Retinal pigment epithelial cell (primary cell): ENCODE results near the gene THAP4.
"Not testable (repeated sequence)": the region's sequence is repeated elsewhere in the genome, so short reads cannot be mapped to it uniquely, and the experiment has no call there.

Source experiments
- DNase-seq: peaks from one replicate; pipeline ENCODE4 v3.0.0-alpha.2; 2010; ENCODE audit warnings: low read depth
- H3K4me3 ChIP-seq: 2 replicates; pipeline ENCODE4 v1.5.1; 2011; ENCODE audit warnings: mild to moderate bottlenecking, low read length, control low read depth, moderate library complexity
- TF ChIP-seq, protein P1 (sequence below): conservative IDR thresholded peaks from 2 replicates; pipeline ENCODE4 v1.5.1; 2011; ENCODE audit warnings: low read depth, low read length, control low read depth, inconsistent platforms

THAP4 gene

DNA sequence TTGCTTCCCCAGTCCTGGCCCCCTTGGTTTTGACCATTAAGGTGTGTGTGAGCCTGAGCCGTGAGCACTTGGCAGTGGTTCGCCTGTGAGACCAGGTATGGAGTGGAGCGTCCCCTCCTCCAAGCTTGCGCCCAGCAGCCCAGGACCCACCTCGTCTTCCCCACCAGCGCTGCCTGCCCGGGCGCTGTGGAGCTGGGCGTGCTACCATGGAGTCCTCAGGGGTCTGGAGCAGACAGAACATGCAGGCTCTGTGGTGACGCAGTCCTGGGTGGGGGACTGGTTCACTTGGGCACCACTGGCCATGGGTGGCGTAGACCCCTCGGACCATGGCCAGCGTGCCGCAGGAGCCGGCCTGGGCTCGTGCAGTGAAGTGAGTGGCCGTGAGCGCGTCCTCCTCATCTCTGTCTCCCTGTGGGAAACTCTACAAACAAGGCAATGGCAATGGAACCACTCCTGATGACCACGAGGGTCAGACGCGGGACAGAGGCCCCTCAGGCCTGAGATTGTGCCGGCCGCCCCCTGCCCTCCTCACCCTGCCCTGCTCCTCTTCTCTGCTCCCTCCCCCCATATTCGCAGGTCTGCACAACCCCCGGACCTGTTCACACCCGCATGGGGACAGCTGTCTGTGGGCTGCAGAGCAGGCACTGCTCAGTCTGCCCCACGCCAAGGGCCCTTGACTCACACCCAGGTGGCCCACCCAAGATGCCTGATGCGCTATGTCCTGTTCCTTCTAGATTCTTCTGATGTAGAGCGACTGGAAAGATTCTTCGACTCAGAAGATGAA is 34.7 kb upstream of the THAP4 start:
- TF ChIP-seq, protein P1, sequence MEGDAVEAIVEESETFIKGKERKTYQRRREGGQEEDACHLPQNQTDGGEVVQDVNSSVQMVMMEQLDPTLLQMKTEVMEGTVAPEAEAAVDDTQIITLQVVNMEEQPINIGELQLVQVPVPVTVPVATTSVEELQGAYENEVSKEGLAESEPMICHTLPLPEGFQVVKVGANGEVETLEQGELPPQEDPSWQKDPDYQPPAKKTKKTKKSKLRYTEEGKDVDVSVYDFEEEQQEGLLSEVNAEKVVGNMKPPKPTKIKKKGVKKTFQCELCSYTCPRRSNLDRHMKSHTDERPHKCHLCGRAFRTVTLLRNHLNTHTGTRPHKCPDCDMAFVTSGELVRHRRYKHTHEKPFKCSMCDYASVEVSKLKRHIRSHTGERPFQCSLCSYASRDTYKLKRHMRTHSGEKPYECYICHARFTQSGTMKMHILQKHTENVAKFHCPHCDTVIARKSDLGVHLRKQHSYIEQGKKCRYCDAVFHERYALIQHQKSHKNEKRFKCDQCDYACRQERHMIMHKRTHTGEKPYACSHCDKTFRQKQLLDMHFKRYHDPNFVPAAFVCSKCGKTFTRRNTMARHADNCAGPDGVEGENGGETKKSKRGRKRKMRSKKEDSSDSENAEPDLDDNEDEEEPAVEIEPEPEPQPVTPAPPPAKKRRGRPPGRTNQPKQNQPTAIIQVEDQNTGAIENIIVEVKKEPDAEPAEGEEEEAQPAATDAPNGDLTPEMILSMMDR: no peak

DNA sequence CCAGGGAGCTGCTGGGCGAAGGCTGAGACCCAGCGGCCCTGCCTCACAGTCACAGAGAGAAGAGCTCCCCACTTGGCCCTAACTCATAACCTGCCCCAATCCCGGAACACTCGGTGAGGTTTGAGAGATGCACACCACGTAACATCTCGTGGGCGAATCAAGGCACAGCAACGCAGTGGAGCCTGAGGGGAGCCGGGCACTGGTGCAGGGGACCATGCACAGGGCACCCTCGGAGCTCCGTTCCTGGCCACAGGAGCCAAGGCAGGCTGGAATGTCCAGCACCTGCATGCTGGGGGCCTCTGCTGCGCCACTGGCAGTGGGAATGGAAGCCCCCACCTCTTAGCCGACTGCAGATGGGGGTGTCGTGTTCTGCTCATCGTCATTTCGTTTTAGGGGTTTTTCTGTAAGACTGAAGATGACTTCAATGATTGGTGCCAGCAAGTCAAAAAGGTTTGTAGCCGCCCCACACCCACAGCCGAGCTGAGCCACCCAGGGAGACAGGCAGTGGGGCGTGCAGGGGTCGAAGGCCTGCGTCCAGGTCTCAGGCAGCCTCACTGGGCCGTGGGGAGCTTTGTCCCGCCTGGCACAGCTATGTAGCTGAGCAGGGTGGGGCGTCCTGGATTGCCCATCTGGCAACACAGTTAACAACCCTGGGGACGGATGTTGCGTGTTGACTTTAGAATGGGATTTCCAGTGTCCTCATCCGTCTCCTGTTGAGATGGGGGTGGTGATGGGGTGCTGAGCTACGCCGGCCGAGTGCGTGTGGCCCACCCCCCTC is 33.6 kb upstream of the THAP4 start:
- DNase-seq: no peak
- TF ChIP-seq, protein P1: no peak

More for the DNA sequence above, 34.7 kb upstream of the THAP4 start:
- no peak for DNase-seq
- no peak overlapping the region for H3K4me3 ChIP-seq

DNA sequence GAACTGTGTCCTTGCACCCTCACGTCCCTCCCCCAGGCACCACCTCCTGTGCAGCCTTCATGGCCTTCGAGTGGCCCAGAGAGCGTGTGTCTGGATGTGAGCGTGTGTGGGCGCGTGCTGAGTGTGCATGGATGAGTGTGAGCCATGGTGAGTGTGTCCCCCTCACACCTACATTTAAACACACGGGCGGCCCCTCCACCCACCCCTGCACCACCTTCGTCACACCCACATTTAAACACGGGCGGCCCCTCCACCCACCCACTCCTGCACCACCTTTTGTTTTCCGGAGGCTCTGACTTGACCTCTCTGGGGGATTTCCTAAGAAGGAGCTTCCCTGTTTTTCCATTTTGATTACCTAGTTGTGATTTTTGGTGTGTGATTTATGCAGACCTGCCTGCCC is 31.9 kb upstream of the THAP4 start:
- no peak overlapping the region for H3K4me3 ChIP-seq
- DNase-seq: no peak
- TF ChIP-seq, protein P1: no peak

More for the DNA sequence above, 33.6 kb upstream of the THAP4 start:
- no peak overlapping the region for H3K4me3 ChIP-seq

DNA sequence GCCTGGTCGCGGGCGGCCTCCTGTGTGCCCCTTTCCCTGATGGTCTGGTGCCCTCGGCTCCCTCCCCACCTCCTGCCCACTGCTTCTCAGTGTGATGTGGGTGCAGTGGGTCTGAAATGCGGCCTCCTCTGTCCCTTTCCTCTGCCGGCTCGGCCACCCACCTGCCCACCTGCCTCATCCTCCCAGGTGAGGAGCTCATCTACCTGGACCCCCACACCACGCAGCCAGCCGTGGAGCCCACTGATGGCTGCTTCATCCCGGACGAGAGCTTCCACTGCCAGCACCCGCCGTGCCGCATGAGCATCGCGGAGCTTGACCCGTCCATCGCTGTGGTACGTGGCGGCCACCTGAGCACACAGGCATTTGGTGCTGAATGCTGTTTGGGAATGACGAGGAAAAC is 31.4 kb upstream of the THAP4 start:
- no peak overlapping the region for H3K4me3 ChIP-seq
- TF ChIP-seq, protein P1: no peak
- DNase-seq: no peak

DNA sequence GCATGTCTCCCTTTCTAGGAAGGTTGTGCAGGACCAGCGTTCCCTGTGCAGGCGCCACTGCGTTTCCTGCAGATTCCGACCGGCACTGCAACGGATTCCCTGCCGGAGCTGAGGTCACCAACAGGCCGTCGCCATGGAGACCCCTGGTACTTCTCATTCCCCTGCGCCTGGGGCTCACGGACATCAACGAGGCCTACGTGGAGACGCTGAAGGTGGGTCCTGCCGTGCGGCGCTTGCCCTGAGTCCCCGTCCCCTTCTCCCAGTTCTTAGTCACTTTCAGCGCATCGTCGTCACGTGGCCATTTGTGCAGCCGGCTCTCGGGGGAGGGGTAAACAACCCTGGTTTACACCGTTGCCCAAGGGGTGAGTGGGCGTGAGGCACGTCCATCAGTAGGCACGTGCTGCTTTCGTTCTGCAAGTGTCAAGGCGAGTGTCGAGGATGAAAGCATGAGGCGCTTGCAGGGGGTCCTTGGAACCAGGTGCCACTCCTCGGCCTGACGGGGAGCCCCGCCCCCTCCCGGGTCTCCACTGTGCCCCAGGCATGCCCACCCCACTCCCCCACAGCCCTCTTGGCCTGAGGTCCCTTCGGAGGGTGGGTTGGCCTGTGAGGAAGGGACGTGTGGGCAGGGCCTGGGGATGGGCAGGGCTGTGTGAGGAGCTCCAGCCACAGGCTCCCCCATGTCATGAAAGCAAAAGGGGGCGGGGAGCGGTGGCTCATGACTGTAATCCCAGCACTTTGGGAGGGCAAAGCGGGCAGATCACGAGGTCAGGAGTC is 29.9 kb upstream of the THAP4 start:
- peak overlapping the region; percentile 14 for H3K4me3 ChIP-seq
- TF ChIP-seq, protein P1: no peak
- DNase-seq: no peak

DNA sequence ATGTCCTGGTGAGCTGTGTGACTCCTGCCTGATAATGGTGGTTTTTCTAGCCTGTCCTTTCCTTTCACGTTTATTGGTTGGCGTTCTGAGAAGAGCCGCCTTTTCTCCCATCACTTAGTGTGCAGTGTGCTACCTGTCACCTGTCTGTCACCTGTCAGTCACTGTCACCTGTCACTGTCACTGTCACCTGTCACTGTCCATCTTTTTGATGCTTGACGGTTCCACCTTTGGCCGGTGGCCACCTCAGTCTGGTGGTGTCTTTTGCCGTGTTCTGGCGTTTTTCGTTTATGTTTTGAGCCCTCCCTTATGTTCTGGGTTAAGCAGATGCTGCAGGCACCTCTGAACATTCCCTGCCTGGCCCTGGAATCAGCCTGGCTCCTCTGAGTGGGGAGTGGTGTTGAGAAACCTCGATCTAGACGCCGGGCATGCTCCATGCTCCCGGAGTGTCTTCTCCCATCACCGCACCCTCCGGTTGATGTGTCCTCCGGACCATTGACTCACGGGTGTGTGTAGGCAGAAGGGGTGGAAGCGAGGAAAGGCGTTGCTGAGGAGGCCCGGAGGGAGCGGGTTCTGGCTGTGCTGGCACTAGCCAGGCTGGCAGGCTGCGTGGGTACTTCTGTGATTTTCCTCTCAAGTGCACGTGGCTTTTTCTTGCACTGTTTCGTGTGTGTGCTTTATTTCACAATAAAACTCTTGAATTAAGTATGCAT is 28.9 kb upstream of the THAP4 start:
- TF ChIP-seq, protein P1: no peak
- DNase-seq: no peak
- H3K4me3 ChIP-seq: no peak overlapping the region

DNA sequence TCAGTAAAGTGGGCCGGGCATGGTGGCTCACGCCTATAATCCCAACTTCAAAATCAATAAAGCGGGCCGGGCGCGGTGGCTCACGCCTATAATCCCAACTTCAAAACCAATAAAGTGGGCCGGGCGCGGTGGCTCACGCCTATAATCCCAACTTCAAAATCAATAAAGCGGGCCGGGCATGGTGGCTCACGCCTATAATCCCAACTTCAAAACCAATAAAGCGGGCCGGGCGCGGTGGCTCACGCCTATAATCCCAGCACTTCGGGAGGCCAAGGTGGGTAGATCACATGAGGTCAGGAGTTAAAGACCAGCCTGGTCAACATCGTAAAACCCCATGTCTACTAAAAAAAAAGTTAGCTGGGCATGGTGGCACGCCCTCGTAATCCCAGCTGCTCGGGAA is 25.8 kb upstream of the THAP4 start:
- not testable (repeated sequence) for DNase-seq, H3K4me3 ChIP-seq
